Activated CD8-positive, alpha-beta memory T cell treated with anti-CD3 and anti-CD28 coated beads for 4 hours (primary cell): ENCODE data around the gene NFIB.

ENCODE experiments used
- DNase-seq, 2 donors: peaks; one replicate each; pipeline ENCODE4 v3.0.0-alpha.2; 2020; ENCODE audit warnings: low read depth in 2 of 2

The NFIB gene

DNA sequence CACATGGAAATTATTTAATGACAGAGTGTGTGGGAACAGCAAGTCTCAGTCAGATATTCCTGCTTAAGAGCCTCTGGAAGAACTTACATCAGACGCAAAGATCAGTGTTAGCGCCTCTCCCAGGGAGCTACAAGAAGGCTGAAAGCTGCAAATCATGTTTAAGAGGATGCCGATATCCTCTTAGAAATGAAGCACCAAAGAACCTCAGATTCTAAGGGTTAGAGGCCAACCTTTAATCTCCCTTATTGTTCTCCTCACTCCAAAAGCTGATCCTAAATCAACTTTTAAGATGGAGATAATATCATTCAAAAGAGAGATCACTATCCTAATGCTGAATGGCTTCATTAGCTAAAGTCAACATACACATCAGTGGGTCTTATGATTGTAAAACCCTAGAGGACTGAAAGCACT lies 160.6 kb downstream of the NFIB start:
- no peak for DNase-seq

DNA sequence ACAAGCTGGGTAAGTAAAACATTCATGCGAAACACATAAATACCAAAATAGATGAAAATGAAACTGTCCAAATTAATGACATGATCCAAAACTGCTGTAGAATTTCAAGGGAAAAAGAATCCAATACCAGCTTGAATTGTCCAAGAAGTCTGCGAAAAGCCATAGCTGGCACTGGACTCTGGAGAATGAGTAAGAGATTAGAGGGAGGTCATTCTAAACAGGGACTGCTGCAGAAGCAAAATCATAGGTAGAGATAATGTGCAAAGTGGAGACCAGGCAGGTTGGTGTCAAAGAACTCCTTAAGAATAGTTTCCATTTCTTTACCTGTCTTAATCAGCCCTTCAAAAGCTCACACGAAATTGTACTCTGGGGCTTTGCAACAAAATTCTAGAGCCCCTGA lies 162.5 kb downstream of the NFIB start:
- no peak for DNase-seq

DNA sequence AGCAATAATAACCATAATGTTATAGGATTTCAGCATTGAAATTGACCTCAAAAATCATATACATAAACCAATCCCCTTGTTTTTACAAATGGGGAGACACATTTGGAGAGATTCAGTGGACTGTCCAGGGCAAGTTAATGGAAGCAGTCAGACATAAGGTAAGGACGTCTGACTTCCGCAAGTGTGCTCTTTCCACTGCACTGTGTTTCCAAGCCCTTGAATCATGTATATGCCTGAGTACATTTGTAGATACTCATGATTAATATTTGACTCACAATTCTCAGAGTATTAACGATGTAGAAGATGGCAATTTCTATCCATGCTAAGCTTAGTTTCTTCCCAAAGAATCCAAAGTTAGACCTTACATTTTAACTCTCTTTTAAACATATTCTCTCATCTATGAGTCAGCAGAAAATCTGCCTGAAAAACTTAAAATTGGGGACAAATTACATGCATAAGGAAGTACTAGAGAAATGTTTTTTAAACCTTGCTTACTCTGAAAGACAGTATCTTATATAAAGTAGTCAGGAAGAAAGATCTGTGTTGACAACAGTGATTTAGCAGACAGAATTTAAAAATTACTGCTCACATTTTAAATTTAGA lies 165.3 kb downstream of the NFIB start:
- no peak for DNase-seq

DNA sequence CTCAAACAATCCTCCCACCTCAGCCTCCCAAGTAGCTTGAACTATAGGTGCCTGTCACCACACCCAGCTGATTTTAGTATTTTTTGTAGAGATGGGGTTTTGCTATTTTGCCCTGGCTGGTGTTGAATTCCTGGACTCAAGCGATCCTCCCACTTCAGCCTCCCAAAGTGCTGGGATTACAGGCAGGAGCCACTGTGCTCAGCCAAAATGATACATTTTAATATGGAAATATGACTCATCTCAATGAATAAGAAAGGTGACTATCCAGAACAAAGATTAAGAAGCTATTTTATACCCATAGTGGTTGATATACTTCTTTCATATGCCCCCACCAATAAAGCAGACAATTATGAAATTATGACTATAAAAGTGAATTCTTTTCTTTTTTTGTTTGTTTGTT lies 166.2 kb downstream of the NFIB start:
- no peak for DNase-seq

DNA sequence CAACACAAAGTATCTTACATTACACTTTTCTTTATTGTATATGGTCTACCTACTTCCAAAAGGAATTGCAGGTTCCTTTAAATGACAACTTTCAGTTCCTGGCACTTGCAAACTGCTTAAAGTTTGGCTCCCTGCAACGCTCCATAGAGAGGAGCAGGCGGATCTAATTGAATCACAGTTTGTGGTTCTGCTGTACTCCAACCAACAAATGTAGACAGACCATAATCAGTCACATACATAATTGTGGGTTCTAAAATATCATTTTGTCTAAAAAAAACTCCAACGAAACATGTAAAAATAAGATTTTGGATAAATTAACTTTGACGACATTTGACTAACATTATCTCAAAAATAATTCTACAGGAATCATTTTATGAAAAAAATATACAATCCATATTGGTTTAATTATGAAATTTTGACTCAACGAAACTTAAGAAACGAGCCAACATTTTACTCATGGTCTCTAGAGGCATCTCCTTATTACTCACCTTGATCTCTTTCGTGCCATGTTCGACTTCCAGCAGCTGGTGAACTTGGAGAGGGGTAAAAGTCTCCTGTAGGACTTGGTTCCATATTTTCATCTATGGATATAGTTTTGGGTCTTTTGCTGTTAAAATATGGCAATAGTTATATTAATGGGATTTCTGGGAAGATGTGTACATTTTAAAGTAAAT lies 167.6 kb downstream of the NFIB start:
- DNase-seq, result no peak

DNA sequence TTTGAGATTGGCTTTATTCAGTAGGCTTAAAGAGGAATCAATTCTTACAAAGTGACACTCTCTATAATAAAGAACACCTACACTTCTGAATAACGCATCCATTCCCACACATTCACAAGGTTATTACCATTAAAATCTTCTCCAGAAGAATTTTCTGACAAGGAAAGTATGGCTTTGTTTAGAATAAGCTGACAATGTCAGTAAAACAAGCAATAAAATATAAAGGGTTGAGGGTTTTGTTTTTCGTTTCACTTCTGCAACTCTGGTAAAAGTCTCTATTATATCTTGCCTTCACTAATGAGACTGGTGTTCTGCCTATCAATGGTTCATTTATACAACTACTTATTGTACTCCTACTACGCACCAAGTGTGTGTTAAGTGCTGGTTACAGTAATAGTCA lies 169.7 kb downstream of the NFIB start:
- no peak for DNase-seq

DNA sequence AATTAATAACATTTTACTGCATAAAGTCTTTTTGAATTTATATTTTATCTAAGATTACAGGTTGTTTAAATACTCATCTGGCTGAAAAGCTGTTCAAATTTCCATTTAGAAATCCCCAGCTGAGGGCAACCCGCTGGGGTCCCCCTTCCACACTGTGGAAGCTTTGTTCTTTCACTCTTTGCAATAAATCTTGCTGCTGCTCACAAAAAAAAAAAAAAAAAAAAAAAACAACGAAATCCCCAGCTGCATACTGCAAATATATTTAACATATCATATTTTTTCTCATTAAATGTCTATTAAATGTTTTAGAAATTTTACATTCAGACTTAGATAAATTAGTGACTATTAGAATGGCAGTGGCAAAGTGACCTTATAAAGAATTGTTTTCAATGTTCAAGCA lies 172.2 kb downstream of the NFIB start:
- DNase-seq, result no peak

DNA sequence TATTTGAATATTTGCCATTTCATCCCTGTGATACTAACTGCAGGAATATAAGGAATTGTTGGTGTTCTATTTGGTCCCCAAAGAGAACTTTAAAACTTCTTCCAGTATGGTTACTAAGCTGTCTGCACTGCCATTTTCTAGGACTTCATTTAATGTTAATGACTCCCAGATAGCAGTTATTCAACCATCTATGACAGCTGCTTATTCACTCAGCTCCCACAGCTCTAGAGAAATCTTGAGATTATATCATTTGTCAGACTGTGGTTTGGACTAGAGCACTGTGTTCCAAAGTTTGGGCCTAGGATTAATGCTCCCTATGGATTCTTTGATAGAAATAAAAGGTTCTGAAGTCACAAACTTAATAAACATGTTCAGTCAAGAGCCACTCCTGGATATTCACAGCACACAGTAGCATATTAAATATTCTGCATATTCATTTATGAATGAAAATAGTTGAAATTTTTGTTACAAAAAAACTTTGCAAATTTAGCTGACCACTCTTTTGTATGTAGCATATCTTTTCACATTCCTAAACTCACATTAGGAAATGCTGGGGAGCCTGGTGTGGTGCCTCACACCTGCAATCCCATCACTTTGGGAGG lies 173.7 kb downstream of the NFIB start:
- DNase-seq, result no peak

DNA sequence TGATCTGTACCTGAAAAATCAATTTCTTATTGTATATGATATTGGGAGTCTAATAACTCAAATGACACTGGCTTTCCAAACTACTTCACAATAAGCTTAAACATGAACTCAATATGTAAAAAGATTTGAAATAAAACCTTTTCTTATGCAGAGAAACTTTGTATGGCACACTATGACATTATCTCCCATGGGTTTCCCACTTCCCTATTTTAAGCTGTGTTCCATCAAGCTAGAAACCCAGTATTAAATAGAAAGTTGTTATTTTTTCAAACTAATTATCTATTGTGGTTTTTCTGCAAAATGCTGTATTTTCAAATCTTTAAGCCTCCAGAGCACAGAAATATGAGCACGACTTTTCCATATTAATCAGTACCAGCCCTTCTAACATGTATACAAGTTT lies 174.7 kb downstream of the NFIB start:
- DNase-seq, result no peak

DNA sequence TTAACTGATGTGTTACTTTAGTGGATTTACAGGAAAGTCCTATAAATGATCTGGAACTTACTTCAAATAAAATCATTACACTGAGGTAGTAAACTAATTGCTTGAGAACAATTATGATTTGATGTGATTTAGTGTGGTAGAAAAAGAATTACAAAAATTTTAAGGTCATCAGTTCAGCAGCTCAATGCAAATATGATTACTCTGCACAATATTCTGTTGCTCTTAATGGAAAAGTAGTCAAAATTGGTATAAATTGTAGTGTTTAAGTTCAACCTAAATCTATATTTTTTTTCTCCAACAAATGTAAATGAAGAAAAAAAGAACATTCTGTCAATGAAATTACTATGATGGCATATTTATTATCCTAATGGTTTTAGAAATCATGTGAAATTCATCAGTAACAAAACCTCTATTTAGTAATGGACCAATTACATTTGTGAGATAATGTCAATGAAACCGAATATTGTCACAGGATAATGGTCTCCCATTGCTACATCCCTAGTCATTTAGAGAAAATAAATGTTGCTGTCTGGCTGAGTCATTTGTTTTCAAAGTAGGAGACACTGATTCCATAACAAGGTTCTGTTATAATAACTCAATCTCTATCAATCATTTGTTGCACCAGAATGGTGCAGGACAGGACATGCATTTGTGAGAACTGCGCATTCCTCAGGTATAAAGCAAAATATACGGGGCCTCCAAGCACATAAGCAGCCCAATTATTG lies 177.1 kb downstream of the NFIB start:
- no peak for DNase-seq

DNA sequence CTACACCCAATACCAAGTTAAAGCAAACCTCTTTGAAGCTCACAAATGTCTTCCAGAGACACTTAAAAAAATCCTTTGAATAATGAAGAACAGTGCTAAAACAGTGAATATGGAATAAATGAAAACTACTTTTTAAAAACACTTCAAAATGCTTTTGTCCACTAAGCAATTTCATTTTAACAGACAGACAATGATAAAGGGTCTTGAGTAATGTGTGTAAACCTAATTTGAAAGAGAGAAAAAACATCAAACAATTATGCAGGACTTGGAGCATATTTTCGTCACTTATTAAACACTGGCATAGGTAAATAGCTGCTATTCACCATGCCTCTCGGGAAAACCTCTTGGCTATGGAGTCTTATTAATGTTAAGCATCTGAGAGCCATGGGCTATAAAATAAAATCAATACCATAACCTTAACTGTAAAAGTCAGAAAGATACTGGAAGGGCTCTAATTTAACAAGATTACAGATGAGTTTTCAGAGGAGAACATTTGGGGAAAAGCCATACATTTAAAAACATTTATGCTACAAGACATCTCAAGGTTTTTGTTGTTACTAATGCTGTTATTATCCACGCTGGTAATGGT lies 177.8 kb downstream of the NFIB start:
- DNase-seq, result no peak

DNA sequence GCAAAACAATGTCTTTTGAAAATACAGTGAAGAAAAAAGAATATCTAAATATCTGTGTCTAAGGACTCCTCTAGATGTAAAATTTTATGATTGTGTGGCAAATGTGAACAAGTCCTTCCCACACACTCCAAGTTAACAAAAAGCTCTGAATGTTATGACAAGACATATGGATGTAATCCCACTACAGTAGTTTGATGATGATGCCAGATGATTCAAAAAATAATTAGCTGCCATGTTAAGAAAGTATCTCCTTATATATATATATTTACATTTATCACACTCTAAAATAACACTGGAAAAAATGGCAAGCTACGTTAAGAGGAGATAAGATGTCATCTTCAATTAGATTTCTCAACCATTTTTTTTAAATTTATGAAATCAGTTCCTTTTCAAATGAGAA lies 178.5 kb downstream of the NFIB start:
- no peak for DNase-seq

DNA sequence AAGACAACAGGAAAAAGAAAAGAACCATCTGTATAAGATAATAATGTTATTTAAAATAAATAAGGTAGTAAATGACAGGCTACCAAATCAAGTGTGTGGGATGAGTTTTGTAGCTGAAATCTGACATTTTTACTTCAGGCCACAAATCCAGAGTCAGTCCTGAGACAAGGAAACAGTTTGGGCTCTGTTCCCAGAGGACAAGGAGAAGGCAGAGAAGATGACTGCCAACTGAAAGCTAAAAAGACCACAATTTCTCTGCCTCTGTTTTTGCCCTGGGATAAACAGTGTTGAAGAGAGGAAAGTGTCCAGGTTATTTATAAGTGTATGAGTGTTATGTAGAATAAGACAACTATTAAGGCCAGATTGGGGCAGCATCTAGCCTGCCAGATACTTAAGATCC lies 180.5 kb downstream of the NFIB start:
- DNase-seq, result no peak

DNA sequence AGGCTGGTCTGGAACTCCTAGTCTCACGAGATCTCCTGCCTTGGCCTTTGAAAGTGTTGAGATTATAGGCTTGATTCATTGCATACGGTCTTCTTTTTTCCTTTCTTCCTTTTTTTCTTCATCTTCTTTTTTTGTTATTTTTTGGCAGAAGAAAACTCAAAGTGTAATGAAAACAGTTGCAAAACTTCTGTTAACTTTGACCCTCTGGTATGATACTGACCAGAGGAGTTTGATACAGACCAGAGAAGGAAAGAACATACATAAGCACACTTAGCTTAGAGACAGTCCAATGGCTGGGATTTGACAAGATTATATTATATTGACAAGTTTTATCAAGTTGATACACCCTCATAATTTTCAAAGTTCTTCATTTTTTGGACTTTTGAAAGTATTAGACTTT lies 181.2 kb downstream of the NFIB start:
- no peak for DNase-seq

DNA sequence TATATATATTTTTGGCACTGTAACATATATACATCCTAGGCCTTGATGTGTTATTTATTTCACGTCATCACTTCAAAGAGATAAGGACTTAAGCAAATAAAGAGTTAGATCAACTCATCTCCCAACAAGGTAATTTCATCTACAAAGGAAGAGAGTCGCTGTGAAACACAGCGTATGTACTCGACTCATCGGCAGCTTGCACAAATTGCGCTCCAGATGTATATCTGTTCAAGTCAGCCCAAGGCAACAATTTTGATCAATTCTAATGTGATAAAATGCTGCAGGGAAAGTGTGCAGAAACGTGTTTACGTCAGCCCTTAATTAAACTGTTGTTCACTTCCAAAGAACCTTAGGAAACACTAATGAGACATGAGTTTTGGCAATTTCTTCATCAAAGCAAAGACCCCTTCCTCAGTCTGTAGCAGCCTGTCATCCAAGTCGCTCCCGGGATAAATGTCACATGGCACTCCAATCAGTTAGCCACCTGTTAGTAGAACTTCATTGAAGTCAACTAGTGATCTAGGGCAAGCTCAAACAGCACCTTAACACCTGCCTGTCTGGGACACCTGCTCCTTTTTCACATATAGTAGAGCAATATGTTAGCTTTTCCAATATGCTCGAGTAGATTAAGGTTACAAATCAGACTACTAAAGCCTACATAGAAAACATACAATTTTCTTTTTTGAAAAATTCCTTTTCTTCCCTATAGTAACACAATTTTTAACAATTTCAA lies 182.4 kb downstream of the NFIB start:
- no peak for DNase-seq

DNA sequence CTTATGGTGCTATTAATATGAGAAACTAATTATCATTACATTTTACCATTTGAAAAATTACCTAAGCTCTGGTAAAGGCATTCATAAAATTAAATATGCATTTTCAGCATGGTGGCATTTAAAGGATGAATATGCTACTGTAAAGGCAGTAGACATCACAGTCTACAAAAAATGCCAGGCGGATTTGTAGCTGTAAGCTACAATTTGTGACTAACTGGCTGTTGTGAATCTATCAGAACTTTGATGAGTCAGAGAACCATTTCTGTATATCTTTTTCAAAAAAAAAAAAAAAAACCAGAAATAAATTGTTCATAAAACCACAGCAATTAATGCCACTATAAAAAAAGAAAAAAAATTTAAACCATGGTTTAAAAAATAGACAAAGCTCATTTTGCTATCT lies 186.3 kb downstream of the NFIB start:
- no peak for DNase-seq

DNA sequence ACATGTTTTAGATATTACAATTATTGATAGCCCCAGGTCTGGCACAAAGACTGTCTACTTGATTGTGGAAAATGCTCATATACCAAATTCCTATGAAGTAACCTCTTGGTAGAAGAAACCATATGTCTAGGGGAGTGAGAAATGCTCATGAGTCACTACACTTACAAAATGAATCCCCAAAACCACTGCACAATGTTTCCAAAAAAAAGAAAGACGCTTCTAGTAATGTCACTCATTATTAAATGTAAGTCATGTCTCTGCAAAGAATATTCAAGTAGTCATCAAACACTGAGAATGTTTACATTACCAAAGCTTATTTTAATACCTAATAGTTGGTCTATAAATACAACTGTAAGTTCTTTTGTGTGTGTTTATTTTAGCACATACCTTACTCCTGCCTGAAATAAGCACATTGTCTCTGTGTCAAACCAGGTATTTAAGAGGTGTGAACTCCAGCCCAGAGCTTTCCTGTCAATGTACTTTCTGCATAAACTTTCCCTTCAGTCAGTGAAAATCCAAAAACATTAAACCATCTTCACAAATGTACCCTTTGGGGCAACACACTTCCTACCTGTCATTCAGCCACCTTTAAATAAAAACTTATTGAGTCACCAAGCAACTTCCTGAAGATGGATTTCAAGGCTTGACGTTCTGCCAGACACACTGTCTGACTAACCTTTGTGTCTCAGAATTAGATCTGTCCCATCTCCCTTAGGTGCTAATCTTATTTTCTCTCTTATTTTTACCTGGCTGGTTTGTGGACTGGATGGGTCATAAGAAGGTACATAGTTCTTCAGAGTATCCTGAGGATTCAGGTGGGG lies 194.0 kb downstream of the NFIB start:
- DNase-seq, result no peak

DNA sequence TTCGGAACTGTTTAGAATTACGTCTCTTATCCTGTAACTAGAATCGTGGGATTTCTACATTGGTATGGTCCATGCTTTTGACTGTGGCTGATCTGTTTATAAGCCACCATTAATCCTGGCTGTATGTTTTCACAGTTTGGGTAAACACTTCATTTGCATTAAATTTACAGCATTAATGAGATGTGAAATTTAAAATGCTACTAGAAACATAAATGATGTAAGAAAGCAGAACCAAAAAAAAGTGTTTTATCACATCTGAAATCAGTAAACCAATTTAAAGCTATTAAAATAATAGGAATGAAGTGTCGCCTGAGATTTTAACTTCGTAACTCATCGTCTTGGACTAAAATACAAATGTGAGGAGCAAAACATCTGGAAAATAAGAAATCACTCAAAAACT lies 201.7 kb downstream of the NFIB start:
- DNase-seq, result no peak

DNA sequence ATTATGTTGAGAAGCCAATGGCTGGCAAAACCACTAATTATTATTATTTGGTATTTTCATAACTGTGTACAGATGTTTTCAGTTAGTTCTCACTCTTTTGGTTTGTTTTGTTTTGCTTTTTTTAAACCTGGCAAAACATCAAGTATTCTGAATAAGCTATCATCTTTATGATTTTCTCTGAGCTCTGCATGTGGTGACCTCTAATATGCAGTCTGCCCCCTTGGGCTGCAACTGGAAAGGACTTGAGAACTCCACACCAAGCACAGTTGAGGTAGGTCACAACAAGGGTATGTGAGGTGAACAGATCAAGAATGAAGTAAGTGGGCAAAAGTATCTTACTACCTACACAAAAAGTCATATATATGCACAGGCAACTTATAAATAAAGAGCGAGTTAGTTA lies 202.2 kb downstream of the NFIB start:
- DNase-seq, result no peak

DNA sequence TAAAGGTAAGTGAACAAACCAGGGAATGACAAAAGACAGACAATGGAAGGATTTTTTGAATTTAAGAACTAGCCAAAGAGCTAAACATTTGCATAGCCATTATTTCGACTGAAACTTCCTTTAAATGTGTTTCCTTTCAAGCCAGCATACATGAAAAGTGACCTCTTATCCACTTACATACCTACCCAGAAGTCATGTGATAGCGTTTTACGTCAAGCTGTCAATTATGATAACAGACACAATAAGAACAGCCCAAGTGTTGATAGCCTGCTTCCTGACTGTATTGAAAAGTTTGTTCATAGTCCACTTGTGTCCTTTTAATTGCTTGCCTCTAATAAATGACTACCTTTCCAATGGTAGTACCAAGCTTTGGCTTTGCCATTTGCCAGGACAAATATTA lies 206.0 kb downstream of the NFIB start:
- no peak for DNase-seq

DNA sequence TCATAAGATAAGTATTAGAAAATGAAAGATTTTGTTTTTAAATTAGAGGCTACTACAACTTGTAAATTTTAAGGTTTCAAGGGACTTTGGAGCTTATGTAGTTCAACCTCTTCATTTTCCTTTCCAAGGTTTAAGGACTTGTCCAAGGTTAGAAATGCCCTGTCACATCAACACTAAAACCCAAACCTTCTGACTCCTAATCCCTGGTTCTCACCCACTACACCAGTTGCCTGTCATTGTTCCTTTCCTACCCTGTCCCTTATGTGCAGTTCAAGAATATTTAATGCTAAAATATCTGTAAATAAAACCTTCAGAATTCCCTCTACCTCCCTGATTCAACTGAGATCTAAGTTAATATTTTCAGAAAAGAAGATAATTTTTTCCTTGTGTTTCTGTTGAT lies 206.4 kb downstream of the NFIB start:
- no peak for DNase-seq
